B cell (primary cell): ENCODE data around the gene CYP27B1. TPM values are rescaled to one million over a fixed set of nuclear protein-coding genes. Genes with fewer than 3 reads are reported as not detected.

Experiments
- ATAC-seq: fragments of 200-7000 bp; cut with Tn5 transposase; one replicate; pipeline ENCODE4 v1.10.0; 2021; ENCODE audit warnings: low read depth, mild to moderate bottlenecking, moderate number of reproducible peaks, moderate library complexity
- CTCF ChIA-PET: fragments of 350-600 bp; sonication (Branson Sonifier 250); formaldehyde crosslinking; loops from one replicate; lab custom pipeline; 2021; ENCODE audit warnings: antibody characterized with exemption, inconsistent platforms; lab: Charles Lee
- POLR2A ChIA-PET: fragments of 350-600 bp; sonication (Branson Sonifier 250); formaldehyde crosslinking; loops from one replicate; lab custom pipeline; 2021; ENCODE audit warnings: antibody characterized with exemption; lab: Charles Lee
- DNase-seq: peaks from one replicate; pipeline ENCODE4 v3.0.0; 2013
- H2AFZ ChIP-seq: 2 replicates; pipeline ENCODE4 v1.6.1; 2012; ENCODE audit warnings: mild to moderate bottlenecking, low read depth, low read length; ENCODE audit not compliant: insufficient read depth, poor library complexity, severe bottlenecking
- H3K27ac ChIP-seq, 2 donors: 1 replicate in 1 of 2; 2 replicates in 1 of 2; pipeline ENCODE4 v1.5.1; 2012 to 2013; ENCODE audit warnings: low read length in 2 of 2, mild to moderate bottlenecking in 2 of 2, moderate library complexity in 1 of 2
- H3K27me3 ChIP-seq, 4 experiments: fragments of 200-600 bp in 1 of 4; sonication (generic) in 1 of 4; replicated peaks in 1 of 4; 1 replicate in 2 of 4; 2 replicates in 2 of 4; pipeline versions ENCODE4 v1.6.1 to v1.7.0; 2013 to 2016; ENCODE audit warnings: low read length in 3 of 4, mild to moderate bottlenecking in 2 of 4, mixed read lengths in 1 of 4, moderate library complexity in 1 of 4; ENCODE audit not compliant: insufficient read depth in 4 of 4, control insufficient read depth in 3 of 4; ENCODE audit errors: control extremely low read depth in 1 of 4
- H3K36me3 ChIP-seq, 2 experiments: replicated peaks in 1 of 2; 1 replicate in 1 of 2; 2 replicates in 1 of 2; pipeline versions ENCODE4 v1.6.1 to v1.7.1; 2013; ENCODE audit warnings: low read length in 1 of 2; ENCODE audit not compliant: insufficient read depth in 2 of 2, control insufficient read depth in 1 of 2; ENCODE audit errors: control extremely low read depth in 1 of 2, extremely low read depth in 1 of 2
- H3K4me1 ChIP-seq, 2 donors: fragments of 200-600 bp in 1 of 2; sonication (generic) in 1 of 2; 1 replicate in 1 of 2; 2 replicates in 1 of 2; pipeline versions ENCODE4 v1.5.1 to v1.6.1; 2013 to 2017; ENCODE audit warnings: low read length in 2 of 2; ENCODE audit not compliant: control insufficient read depth in 2 of 2, insufficient read depth in 2 of 2
- H3K4me2 ChIP-seq: replicated peaks from 2 replicates; pipeline ENCODE3; 2012; ENCODE audit warnings: mild to moderate bottlenecking, low read depth, low read length; ENCODE audit not compliant: poor library complexity, severe bottlenecking
- H3K4me3 ChIP-seq, 5 experiments: fragments of 200-600 bp in 1 of 5; sonication (generic) in 1 of 5; 1 replicate in 3 of 5; 2 replicates in 2 of 5; pipeline versions ENCODE4 v1.5.1 to v1.7.0; 2011 to 2016; ENCODE audit warnings: low read length in 4 of 5, mild to moderate bottlenecking in 4 of 5, low read depth in 2 of 5, control low read depth in 1 of 5, moderate library complexity in 1 of 5; ENCODE audit not compliant: insufficient read depth in 1 of 5; ENCODE audit errors: control extremely low read depth in 1 of 5, extremely low read depth in 1 of 5
- H3K79me2 ChIP-seq: fragments of 200-600 bp; sonication (generic); one replicate; pipeline ENCODE4 v1.6.0; 2016; ENCODE audit warnings: low read length; ENCODE audit not compliant: control insufficient read depth, insufficient read depth
- H3K9ac ChIP-seq: fragments of 200-600 bp; sonication (generic); 2 replicates; pipeline ENCODE4 v1.6.1; 2017; ENCODE audit warnings: mild to moderate bottlenecking, low read length, moderate library complexity
- H3K9me3 ChIP-seq, 3 donors: one replicate each; pipeline versions ENCODE4 v1.6.1 to v1.7.1; 2013; ENCODE audit warnings: low read length in 2 of 3; ENCODE audit not compliant: control insufficient read depth in 2 of 3, insufficient read depth in 1 of 3; ENCODE audit errors: control extremely low read depth in 1 of 3
- H4K20me1 ChIP-seq: 2 replicates; pipeline ENCODE4 v1.6.0; 2012; ENCODE audit warnings: mild to moderate bottlenecking, low read length; ENCODE audit not compliant: insufficient read depth, control insufficient read depth, poor library complexity, severe bottlenecking
- H3K27ac Mint-ChIP-seq: one replicate; pipeline ENCODE4 v1.8.0; 2021; ENCODE audit warnings: mixed read lengths
- H3K27me3 Mint-ChIP-seq: one replicate; pipeline ENCODE4 v1.8.0; 2021; ENCODE audit warnings: mixed read lengths
- H3K4me1 Mint-ChIP-seq: one replicate; pipeline ENCODE4 v1.8.0; 2021; ENCODE audit warnings: mixed read lengths
- H3K4me3 Mint-ChIP-seq: one replicate; pipeline ENCODE4 v1.8.0; 2021; ENCODE audit warnings: mixed read lengths
- H3K9me3 Mint-ChIP-seq: one replicate; pipeline ENCODE4 v1.8.0; 2022; ENCODE audit warnings: mixed read lengths; ENCODE audit not compliant: insufficient read depth
- CTCF ChIP-seq: fragments of 200-600 bp; IDR thresholded peaks from one replicate; pipeline ENCODE4 v1.8.0; 2022; ENCODE audit warnings: antibody characterized with exemption, mild to moderate bottlenecking
- EZH2 ChIP-seq: IDR thresholded peaks from 2 replicates; pipeline ENCODE4 v1.6.1; 2012; ENCODE audit warnings: borderline replicate concordance, low read depth, mild to moderate bottlenecking, moderate library complexity, low read length; ENCODE audit not compliant: insufficient read depth, poor library complexity, severe bottlenecking
- WGBS: methylation state at CpG from one replicate; pipeline ENCODE4 v1.1.5; 2013; ENCODE audit warnings: missing lambda C conversion rate; ENCODE audit not compliant: insufficient coverage; 5-methylcytosine and 5-hydroxymethylcytosine counted together
- intact Hi-C: fragments of 100-400 bp; cut with micrococcal nuclease; formaldehyde crosslinking; loops from one replicate; pipeline ENCODE4 v1.10.0; 2022
- polyA plus RNA-seq: library from polyadenylated mRNA; depleted of rRNA; stranded (reverse); fragments of >200 nt; gene quantifications from 2 replicates; pipeline ENCODE4 v1.2.3, GENCODE V29; 2012
- total RNA-seq, 2 donors: library from RNA; stranded (reverse); fragments of 120-200 nt in 1 of 2; gene quantifications; 1 replicate in 1 of 2; 2 replicates in 1 of 2; pipeline versions ENCODE4 v1.2.3 to v1.2.4, GENCODE V29; 2013 to 2022

Gene CYP27B1
- total and polyA plus RNA-seq, 2 donors (not counting 1 experiment from before 2014, with no cell fraction given) = 0.66 to 0.79 TPM

GRCh38 chr12:57816001-57816854 lies 49.4 kb upstream of the CYP27B1 start:
- H3K4me3 Mint-ChIP-seq = no peak overlapping the region
- no peaks in the 10 kb centered on the region for H3K27me3 Mint-ChIP-seq
- no peaks in the 10 kb centered on the region for H3K4me1 Mint-ChIP-seq
- POLR2A ChIA-PET = no interaction called here
- H3K79me2 ChIP-seq = no peaks in the 10 kb centered on the region
- H3K9ac ChIP-seq = no peak overlapping the region
- H3K4me2 ChIP-seq = no peak overlapping the region
- H4K20me1 ChIP-seq = peaks cover 3% of the 10 kb centered on the region
- no peak for ATAC-seq
- CTCF ChIA-PET = interaction anchor here (0.7 kb wide), 1 partner anchor 20 kb away, joined by 4 read pairs; no protein-coding TSS in a partner anchor
- H3K27ac ChIP-seq = no peak overlapping the region
- H3K9me3 Mint-ChIP-seq = no peaks in the 10 kb centered on the region
- peaks cover 0 to 4% of the 10 kb centered on the region in 2 experiments for H3K36me3 ChIP-seq
- DNase-seq = no peak
- H3K4me1 ChIP-seq = no peaks in the 10 kb centered on the region
- H2AFZ ChIP-seq = no peak overlapping the region
- peak overlapping the region; percentile 32 for H3K27ac Mint-ChIP-seq
- TF ChIP-seq EZH2 = no peak
- no peak for TF ChIP-seq CTCF
- H3K9me3 ChIP-seq = no peaks in the 10 kb centered on the region
- H3K4me3 ChIP-seq = no peak overlapping the region
- no peaks in the 10 kb centered on the region for H3K27me3 ChIP-seq
- intact Hi-C loops = no loop called here
- 88% methylated on average over 2 of the region's 3 CpGs for WGBS
